Cardiac fibroblast (primary cell): Measurements from ENCODE around the gene USP49.
"Not testable (repeated sequence)": the region's sequence is repeated elsewhere in the genome, so short reads cannot be mapped to it uniquely, and the experiment has no call there.

Experiments
- DNase-seq, 2 donors: peaks; one replicate each; pipeline versions ENCODE4 v3.0.0 to v3.0.0-alpha.2; 2010; ENCODE audit warnings: low read depth in 2 of 2
- H3K4me3 ChIP-seq, 2 donors: replicated peaks in 1 of 2; 1 replicate in 1 of 2; 2 replicates in 1 of 2; pipeline ENCODE4 v1.5.1; 2011; ENCODE audit warnings: low read depth in 2 of 2, low read length in 2 of 2, mild to moderate bottlenecking in 2 of 2, moderate library complexity in 1 of 2
- TF ChIP-seq, protein P1 (sequence below): IDR thresholded peaks from one replicate; pipeline ENCODE4 v1.5.1; 2011; ENCODE audit warnings: low read depth, mild to moderate bottlenecking, low read length, inconsistent platforms

USP49 gene

DNA sequence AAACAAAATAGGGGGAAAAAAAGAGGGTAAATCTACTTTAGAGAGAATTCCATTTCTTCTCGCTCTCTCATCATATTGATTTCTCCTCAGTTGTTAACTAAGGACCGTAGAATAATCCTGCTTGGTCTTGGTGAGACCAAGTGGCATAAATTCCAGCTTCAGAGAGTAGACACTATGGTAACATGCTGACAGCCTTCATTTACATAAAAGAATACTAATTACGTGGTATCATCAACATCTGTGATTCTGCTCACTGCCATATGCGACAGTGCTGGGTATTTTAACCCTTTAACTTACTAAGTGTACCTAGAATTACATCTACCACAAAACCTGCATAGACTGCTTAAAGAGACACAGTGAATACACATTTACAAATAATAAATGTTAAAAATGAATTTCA lies 80.5 kb downstream of the USP49 start:
- no peak overlapping the region for H3K4me3 ChIP-seq
- no peak for DNase-seq
- TF ChIP-seq, protein P1, sequence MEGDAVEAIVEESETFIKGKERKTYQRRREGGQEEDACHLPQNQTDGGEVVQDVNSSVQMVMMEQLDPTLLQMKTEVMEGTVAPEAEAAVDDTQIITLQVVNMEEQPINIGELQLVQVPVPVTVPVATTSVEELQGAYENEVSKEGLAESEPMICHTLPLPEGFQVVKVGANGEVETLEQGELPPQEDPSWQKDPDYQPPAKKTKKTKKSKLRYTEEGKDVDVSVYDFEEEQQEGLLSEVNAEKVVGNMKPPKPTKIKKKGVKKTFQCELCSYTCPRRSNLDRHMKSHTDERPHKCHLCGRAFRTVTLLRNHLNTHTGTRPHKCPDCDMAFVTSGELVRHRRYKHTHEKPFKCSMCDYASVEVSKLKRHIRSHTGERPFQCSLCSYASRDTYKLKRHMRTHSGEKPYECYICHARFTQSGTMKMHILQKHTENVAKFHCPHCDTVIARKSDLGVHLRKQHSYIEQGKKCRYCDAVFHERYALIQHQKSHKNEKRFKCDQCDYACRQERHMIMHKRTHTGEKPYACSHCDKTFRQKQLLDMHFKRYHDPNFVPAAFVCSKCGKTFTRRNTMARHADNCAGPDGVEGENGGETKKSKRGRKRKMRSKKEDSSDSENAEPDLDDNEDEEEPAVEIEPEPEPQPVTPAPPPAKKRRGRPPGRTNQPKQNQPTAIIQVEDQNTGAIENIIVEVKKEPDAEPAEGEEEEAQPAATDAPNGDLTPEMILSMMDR: no peak

DNA sequence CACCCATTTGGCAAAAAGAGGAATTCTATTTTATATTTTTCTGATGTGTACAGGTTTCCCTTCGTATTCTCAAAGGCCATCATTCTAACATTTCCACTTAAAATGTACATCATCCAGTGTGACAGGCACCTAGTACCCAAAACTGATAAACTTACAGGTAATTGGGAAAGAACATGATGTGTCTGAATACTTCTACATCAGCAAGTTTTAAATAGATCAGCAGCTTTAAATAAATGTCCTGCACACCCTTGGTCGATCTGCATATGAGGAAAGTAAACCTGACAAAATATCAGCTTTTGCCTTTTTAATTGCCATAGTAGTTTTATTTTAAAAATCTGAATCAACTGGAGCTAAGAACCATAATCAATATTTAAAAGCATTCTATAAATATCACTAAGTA lies 81.2 kb downstream of the USP49 start:
- DNase-seq: no peak
- TF ChIP-seq, protein P1: no peak
- H3K4me3 ChIP-seq: no peak overlapping the region

DNA sequence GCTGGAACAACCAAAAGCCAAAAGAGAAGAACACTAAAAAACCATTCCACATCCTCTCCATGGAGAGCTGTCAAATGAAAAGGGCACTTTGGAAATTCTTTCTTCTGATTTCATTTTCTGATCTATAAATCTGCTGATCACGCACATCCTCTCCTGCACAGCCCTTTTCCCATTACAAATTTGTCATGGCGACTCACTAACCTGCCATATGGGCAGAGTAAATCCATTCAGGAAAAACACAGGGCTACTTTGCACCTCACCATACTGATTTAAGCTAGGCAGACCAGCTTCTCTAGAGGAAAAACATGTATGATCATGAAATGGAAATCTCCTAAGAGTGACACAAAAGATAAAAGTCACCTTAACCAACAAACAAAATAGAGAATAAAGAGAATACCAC lies 81.7 kb downstream of the USP49 start:
- H3K4me3 ChIP-seq: no peak overlapping the region
- no peak for DNase-seq
- TF ChIP-seq, protein P1: no peak

DNA sequence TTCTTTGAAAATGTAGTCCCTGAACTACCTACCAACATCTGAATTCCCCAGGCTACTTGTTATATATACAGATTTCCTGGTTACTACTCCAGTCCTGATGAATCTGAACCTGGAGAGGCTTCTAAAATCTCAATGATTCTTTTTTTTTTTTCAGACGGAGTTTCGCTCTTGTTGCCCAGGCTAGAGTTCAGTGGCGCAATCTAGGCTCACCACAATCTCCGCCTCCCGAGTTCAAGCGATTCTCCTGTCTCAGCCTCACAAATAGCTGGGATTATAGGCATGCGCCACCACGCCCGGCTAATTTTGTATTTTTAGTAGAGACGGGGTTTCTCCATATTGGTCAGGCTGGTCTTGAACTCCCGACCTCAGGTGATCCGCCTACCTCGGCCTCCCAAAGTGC lies 83.2 kb downstream of the USP49 start:
- DNase-seq, H3K4me3 ChIP-seq: not testable (repeated sequence)

DNA sequence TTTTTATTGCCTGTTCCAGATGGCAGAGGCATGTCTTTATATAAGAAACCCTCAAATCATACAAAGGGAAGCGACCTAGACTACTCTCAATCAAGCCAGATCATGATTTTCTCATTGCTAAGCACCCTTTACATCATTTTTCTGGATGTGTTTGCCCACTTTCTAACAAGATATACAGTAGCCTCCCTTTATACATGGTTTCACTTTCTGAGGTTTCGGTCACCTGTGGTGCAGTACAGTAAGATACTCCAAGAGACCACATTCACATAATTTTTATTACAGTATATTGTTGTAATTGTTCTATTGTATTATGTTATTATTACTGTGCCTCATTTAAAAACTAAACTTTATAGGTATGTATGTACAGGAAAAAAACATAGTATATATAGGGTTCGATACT lies 84.1 kb downstream of the USP49 start:
- no peak for DNase-seq
- H3K4me3 ChIP-seq: no peak overlapping the region
- TF ChIP-seq, protein P1: no peak

DNA sequence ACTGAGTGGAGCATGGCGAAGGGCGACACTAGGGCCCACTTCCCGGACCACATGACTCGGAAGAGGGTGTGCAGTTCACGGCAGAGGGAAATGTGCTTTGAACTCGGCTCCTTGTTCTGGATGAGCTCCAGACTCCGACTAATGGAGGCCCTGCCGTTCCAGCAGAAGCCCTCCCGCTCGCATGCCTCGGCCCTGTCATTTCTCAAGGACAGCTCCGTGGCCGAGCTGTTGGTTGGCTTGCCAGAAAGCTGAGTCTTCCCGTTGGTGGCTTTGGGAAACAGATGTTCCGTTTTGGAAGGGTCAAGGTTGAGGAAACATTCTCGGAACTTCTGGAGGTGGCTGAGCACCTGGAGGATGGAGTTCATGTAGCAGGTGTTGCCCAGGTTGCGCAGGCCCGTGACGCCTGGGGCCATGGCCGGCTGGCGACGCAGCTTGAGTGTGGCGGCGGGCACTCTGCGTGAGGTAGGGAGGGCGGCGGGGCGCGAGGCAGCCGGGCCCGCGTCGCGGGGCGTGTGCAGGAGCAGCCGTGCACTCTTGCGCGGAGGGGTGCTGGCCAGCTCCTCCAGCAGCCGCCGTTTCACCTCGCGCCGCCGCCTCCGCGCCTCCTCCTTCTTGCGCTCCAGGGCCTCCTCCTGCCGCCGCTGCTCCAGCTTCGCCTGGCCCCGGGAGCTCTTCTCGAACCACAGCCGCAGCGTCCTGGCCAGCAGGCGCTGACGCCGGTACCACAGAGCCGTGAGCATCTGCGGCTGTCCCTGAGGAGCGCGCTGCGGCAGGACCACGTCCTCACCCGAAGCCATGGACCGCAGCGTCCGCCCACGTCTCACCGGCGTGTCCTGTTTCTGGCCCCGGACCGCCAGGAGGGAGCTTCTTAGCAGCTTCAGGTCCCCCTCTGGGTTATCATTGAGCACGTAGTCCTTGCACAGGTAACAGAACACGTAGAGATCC lies 89.1 kb downstream of the USP49 start:
- TF ChIP-seq, protein P1: no peak
- no peak for DNase-seq
- H3K4me3 ChIP-seq: no peak overlapping the region

DNA sequence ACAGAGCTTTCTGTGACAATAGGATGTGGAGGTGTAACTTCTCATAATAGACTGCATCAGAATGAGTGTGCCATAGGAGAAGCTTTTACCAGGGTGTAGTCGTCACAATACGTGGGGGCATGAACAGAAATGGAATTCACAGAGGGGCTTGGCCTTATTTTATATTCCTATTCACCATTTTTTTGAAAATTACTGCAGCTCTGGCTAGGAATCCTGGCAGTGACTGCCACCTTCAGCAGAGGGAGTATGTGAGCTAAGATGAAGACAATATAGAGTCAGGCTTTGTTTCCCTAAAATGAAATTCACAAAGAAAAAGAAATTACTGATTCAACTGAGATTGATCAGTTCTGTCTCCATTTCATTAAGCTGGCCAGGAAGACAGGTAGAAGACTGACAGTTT lies 93.8 kb downstream of the USP49 start:
- TF ChIP-seq, protein P1: peak; percentile 77
- peak; percentile 59 to 60 for DNase-seq
- no peak overlapping the region for H3K4me3 ChIP-seq
